Measurements from ENCODE around the gene KDM2A.

KDM2A gene

GRCh38 chr11:67275606-67276409 lies 156.7 kb downstream of the KDM2A start:
- DNase-seq = no peak

DNA sequence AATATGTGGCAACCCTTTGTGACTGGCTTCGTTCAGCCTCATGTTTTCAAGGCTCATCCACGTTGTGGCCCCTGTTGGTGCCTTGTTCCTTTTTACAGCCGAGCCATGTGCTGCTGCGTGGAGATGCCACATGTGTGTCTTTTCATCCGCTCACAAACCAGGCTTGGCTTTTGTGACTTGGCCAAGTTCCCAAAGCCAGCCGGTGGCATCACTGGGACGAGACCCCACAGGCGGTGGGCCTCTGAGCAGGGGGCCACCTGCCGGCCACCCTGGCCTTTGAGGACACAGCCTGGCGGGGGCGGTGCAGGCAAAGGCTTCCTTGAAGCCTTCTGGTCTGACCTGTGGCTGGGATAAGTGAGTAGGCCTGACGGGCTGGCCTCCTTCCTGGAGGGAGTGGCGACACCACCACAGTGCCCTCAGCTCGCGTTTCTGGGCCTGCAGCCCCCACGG lies 157.7 kb downstream of the KDM2A start:
- no peak for DNase-seq

- DNase-seq = no peak
Observed at GRCh38 chr11:67277231-67277961, 158.3 kb downstream of the KDM2A start.

DNA sequence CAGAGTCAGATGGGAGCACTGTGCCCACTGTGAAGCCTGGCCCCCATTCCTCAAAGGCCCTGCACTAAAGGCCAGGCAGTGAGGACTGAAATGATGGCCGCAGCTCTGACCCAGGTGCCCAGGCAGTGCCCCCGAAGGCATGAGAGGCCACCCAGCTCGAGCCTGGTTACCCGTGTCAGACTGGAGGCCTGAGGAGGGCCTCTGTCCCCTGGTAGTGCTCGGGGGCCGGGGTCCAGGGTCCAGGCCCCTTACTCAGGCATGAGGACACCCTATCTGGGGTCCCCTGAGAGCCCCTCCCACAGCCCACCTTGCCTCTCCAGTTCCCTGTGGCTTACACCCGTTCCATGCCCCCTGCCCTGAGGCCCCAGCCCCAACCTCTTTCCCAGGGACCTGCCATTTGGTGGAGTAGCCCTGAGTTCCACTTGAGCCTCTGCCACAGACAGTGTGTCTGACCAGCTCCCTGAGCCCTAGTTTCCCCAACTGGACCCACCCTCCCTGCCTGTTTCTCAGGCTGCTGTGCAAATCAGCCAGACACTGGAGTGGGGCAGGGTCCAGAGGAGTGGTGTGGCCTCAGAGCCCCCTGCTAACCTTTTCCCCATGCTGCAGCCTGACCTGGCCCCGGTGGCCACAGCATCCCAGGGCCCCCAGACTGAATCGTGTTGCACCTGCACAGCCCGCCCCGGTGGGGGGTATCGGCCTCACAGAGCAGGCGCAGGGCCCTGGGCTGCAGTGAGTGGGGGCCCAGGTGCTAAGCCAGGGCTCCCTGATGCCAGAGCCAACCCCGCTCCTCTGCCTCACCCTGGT lies 159.3 kb downstream of the KDM2A start:
- no peak for DNase-seq

- no peak for DNase-seq
Observed at GRCh38 chr11:67278939-67279588, 160.0 kb downstream of the KDM2A start.

- no peak for DNase-seq
Observed at GRCh38 chr11:67279589-67280340, 160.7 kb downstream of the KDM2A start.

DNA sequence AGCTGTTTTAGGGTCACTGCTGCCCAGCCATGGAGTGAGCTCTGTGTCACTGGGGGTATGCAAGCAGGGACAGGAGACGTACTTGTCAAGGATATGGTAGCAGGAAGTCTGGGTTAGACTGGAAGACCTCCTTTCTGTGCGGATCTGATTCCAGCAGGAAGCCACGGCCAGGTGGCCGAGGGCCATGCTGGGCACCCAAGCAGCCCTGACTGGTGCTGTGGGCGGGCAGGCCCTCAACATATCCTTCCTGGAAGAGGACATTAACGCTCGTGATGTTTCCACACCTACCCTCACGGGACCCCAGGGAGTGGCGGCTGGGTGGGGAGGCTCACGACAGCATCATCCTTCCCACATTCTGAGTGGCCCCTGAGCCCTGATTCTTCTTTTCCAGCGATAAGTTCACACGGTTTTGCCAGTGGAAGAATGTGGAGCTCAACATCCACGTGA lies 161.3 kb downstream of the KDM2A start:
- no peak for DNase-seq

DNA sequence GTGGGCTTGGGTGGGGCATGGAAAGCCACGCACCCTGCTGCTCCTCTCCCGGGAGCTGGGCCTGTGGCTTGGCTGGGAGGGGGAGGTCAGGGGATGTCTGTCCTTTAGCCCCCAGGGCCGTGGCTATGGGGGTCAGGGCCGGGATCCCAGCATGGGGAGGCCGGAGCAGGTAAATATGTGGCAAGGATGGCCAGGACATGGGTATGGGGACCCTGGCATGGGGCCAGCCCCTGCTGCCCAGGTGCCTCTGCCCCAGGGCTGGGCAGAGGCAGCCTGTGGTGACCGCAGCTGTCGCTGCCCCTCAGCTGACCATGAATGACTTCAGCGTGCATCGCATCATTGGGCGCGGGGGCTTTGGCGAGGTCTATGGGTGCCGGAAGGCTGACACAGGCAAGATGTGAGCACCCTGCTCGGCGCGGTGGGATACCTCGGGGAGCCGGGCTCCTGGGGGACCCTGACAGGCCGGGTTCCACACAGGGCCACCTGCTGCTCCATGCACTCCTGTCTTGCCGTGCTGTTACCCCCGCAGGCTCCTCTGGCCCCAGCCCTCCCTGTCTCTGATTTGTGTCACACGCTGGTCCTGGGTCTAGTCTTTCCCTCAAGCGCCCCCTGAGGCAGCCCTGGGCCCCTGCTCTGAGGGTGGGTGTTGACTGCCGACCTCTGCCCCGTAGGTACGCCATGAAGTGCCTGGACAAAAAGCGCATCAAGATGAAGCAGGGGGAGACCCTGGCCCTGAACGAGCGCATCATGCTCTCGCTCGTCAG lies 161.9 kb downstream of the KDM2A start:
- no peak for DNase-seq

GRCh38 chr11:67281552-67282150 lies 162.6 kb downstream of the KDM2A start:
- no peak for DNase-seq

- no peak for DNase-seq
Observed at GRCh38 chr11:67282155-67282875, 163.3 kb downstream of the KDM2A start.

GRCh38 chr11:67282876-67283371 lies 163.9 kb downstream of the KDM2A start:
- DNase-seq = no peak

- DNase-seq = no peak
Observed at GRCh38 chr11:67283481-67283963, 164.5 kb downstream of the KDM2A start.

GRCh38 chr11:67284811-67285540 lies 165.9 kb downstream of the KDM2A start:
- no peak for DNase-seq

DNA sequence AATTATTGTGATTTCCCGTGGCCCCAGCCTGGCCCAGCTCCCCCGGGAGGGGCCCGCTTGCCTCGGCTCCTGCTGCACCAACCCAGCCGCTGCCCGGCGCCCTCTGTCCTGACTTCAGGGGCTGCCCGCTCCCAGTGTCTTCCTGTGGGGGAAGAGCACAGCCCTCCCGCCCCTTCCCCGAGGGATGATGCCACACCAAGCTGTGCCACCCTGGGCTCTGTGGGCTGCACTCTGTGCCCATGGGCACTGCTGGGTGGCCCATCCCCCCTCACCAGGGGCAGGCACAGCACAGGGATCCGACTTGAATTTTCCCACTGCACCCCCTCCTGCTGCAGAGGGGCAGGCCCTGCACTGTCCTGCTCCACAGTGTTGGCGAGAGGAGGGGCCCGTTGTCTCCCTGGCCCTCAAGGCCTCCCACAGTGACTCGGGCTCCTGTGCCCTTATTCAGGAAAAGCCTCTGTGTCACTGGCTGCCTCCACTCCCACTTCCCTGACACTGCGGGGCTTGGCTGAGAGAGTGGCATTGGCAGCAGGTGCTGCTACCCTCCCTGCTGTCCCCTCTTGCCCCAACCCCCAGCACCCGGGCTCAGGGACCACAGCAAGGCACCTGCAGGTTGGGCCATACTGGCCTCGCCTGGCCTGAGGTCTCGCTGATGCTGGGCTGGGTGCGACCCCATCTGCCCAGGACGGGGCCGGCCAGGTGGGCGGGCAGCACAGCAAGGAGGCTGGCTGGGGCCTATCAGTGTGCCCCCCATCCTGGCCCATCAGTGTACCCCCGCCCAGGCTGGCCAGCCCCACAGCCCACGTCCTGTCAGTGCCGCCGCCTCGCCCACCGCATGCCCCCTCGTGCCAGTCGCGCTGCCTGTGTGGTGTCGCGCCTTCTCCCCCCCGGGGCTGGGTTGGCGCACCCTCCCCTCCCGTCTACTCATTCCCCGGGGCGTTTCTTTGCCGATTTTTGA lies 166.8 kb downstream of the KDM2A start:
- no peak for DNase-seq

DNA sequence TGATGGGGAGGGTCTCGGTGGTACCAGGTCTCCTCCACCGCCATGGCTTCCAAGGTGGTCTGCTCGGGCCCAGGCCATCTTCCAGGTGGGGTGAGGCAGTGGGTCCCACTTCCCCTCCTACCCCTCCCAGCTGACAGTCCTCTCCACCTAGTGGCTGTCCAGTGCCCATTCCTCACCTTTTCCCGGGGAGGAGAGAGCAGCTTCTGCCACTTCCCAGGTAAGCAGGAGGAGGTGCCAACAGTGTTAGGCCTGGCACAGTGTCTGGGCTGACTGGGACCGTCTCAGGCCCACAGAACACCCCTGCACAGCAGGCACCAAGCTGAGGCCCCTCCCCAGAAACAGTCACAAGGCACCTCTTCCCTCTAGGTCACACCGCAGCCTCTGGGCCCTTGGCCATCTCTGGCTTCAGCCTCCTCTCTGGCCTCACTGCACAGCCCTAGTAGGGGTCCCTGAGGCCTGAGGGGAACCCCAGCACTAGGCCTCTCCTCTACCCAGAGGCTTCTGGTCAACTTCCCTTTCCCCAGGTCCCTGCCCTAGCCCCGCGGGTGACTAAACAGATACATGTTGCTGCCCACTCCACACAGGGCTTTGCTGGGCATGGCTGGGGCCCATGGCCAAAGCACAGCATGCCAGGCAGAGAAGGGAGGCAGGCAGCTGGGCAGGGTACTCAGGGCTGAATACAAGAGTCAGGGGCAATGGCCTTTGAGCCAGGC lies 167.7 kb downstream of the KDM2A start:
- DNase-seq = no peak

DNA sequence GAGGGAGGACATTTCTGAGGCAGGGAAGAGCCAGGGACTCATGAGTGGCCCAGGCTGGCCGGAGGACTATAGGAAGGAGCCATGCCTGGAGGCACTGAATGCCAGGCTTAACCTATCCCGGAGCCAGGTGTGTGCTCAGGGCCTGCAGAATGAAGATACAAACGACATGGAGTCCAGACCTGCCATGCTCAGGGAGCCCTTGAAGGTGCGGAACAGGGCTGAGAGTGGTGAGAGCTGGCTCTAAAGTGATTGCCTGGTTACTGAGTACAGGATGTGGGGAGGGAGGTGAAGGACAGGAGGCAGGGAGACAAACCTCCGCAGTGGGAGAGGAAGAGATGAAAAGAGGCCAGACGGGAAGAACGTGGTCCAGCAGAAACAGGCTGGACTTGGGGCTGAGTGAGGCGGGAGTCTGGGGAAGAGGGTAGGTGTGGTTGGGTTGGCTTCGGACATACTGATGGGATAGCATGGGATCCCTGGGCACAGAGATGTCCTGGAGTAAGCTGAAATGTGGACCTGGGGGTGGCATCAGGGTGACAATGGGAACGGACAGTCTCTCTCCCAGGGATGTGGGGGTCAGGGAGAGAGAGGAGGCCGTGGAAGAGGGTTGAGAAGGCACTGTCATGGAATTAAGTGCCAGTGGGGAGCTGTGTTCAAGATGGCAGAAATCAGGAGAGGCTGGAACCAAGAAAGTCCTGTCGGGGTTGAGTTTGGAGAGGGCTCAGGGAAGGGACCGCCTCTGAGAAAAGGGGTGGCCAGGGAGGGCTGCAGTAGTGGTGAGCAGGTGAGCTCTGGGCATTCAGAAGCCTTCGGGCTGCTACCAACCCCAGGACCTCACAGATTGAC lies 168.5 kb downstream of the KDM2A start:
- DNase-seq = no peak
